Measurements from ENCODE around the gene GALM.
"Not testable (repeated sequence)": the region's sequence is repeated elsewhere in the genome, so short reads cannot be mapped to it uniquely, and the experiment has no call there.

The GALM gene

DNA sequence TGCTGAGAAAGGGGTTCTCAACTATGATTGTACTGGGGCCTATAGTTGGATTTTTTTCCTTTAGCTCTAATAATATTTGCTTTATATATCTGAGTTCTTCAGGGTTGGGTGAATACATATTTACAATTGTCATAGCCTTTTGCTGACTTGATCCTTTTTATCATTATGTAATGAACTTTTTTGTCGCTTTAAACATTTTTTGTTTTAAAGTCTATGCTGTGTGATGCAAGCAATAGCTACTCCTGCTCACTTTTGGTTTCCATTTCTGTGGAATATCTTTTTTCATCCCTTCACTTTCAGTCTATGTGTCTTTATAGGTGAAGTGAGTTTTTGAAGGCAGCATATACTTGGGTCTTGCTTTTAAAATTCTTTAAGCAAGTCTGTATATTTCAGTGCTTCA, 49.0 kb downstream of the GALM start:
- DNase-seq, result not testable (repeated sequence)

DNA sequence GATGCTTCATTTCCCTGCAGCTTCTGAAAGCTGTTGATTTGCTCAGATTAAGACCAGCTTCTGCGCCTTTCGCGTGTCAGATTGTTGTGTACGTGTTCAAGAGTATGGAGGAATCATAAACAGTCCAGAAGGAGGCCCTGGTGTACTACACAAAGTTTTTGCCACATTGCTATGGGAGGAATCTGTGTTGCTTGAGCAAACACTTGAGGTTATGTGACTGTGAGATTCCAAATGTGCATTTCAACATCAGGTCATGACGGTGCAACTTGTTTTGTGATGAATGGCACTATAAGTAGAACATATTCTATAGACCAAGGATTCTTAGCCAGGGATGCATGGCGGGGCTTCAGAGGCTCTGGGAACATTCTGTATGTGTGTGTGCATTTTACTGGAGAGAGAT, 50.3 kb downstream of the GALM start:
- no peak for DNase-seq

DNA sequence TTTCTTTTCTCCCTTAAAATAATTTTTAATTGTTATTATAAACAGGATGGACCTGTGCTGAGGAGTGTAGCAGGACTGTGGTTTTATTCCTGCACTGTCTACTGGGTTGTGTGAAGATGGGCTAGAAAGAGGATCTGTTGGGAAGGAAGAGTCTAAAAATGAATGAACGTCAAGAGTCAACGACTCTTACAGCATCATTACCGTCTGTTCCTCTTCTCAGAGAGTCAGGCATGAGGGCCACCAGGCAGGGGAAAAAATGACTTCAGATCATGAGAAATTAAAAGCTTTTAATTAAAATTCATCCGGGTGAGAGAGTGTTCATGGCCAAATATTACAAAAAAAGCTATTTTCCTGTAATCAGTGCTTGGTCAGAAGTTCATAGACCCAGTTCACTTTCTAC, 52.7 kb downstream of the GALM start:
- DNase-seq, result no peak

DNA sequence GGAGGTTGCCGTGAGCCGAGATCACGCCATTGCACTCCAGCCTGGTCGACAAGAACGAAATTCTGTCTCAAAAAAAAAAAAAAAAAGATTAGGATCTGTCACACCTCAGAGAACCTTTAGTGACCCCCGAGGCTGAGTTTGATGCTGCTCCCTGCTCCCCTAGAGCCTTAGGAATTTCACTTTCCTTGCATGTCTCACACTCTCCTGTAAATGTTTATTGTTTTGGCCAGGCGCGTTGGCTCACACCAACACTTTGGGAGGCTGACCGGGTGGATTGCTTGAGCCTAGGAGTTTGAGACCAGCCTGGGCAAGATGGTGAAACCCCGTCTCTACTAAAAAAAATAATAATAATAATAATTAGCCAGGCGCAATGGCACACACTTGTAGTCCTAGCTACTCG, 53.8 kb downstream of the GALM start:
- no peak for DNase-seq

DNA sequence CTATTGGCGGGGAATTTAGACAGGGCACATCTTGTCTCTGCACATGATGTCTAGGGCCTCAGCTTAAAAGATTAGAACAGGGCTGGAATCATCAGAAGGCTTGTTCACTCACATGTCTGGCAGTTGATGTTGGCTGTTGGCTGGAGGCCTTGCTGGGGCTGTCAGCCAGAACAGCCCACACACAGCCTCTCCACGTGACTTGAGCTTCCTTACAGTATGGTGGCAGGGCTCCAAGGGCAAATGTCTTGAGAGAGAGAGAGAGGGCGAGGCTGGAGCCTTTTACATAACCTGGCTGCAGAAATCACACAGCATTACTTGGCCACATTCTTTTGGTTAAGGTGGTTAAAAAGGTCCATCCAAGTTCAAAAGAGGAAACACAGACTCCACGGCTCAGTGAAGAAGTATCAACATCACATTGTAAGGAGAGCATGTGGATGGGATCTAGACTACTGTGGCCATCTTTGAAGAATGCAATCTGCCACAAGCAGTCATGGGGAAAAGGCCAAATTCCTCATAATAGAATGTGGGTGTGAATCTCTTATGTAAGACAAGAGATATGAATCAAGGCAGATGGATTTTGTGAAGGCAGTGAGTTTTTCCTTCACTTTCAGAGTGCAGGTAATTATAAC, 54.8 kb downstream of the GALM start:
- no peak for DNase-seq

DNA sequence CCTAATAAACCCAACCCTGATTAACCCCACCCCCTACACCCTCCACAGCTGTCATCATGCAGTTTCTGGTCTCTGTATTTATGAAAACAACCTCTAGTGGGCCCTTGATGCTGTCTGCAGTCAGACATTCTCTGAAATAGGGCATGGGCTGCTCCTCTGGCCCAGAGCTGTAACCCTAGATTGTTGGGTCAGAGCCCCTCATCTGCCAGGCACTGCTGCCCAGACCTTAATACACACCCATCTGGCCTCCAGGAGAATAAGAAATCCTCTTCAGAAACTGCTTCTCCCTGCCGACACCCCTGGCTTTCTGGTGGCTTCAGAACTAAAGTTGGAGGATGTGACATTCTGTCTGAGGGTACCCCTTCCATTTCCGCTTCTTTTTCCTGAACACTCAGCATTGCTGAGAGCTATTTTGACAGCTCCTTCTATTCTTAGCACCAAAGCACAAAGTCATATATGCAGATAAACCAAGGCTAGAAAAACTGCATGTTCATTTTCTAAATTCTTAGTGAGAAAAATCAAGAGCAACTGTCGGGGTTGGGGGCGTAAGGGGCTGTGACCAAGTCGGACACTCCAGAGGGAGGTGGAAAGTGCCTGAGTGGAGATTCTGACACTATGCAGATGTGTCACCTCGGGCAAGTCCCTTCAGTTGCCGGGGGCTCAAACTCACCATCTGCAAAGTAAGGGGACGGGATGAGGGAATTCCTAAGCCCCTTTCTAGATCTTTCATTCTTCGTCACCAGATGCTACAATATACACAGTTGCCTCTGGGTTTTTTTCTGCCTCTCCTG, 56.6 kb downstream of the GALM start:
- DNase-seq, result no peak

DNA sequence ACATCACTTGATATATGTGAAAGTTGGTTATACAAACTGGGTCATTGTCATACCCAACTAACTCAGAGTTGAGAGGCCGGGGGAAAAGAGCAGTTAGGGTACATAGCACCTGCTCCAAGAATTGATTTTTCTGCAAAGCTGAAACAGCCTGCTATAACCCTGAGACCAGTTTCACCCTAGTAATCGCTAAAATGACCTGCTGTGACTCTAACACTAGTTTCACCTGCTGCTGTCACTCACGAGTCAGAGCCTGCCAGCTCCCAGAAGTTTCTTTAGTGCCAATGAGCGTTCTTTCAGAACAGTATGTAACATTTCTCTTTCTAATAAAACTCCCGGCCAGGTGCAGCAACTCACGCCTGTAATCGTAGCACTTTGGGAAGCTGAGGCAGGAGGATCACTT, 57.3 kb downstream of the GALM start:
- DNase-seq, result no peak

DNA sequence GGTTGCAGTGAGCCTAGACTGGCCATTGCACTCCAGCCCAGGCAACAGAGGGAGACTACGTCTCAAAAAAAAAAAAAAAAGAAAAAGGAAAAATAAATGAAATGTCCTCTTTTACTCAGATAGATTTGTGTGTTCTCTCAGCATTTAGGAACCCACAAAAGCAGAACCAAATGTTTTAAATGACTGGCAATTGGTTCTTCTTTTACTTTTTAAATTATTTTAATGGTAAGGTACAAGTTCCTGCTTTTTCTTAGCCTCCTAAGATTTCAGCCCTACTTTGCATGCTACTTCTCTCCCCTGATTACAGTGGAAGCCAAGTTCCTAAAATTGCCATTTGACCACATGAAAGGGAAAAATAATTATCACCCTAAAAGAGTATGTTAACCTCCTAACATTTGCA, 61.7 kb downstream of the GALM start:
- no peak for DNase-seq

DNA sequence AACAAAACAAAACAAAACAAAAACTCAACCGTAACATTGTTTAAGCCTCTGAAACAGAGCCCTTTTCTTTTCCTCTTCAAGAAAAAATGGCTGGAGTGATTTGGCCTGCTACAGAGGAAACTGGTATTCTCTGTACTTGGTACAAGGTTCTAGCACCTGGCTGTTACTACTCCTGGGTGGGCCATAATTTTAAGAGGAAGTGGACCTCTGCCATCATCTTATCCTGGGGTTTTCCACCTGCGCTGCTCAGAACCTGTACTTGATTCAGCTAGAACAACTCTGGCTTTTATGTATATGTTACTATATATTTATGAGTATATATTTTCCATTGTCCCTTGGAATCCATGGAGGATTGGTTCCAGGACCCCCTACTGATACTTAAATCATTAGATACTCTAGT, 62.8 kb downstream of the GALM start:
- DNase-seq, result no peak

DNA sequence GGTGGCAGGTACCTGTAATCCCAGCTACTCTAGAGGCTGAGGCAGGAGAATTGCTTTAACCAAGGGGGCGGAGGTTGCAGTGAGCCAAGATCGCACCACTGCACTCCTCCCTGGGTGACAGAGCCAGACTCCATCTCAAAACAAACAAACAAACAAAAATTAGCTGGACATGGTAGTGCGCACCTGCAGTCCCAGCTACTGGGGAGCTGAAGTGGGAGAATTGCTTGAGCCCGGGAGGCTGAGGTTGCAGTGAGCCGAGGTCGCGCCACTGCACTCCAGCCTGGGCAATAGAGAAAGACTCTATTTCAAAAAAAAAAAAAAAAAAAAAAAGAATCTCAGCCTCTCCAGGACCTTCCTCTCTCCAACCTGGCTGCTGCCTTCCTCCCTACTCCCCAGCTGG, 65.2 kb downstream of the GALM start:
- no peak for DNase-seq

DNA sequence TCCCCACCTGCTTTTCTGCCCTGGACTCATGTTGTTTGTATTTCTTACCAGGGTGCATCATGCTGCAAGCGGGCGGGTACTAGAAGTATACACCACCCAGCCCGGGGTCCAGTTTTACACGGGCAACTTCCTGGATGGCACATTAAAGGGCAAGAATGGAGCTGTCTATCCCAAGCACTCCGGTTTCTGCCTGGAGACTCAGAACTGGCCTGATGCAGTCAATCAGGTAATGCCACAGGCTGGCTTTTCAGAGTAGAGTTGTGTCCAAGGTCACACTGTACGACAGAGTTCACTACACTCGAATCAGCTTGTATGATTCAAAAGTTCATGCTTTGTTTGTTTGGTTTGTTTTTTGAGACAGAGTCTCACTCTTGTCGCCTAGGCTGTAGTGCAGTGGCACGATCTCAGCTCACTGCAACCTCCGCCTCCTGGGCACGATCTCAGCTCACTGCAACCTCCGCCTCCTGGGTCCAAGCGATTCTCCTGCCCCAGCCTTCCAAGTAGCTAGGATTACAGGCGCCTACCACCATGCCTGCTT, 65.8 kb downstream of the GALM start:
- no peak for DNase-seq

DNA sequence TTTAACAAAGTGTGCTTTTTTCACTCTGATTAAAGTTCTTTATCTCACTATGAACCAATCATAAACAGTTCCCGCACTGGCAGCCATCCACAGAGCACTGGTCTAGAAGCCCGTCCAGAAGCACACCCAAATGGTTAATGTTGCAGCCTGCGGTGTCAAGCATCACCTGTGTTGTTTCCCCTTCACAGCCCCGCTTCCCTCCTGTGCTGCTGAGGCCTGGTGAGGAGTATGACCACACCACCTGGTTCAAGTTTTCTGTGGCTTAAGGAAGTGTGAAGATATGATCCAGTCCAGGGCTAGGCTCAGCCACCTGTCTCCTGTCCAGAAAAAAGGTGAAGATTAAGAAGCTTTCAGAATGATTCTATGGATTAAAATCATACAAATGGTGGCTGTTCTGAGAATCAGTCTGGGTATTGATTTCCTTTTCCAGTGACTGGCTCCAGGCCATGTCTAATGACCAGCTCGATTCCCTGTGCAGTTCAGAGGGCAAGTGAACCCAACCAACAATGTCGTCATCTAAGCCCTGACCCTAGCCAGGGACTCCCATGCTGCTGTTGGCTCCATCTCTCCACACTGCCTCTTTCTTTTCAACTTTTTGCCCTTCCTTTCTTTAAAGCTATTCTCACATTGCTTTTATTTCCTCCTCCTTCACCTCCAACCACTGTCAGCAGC, 67.5 kb downstream of the GALM start:
- no peak for DNase-seq

DNA sequence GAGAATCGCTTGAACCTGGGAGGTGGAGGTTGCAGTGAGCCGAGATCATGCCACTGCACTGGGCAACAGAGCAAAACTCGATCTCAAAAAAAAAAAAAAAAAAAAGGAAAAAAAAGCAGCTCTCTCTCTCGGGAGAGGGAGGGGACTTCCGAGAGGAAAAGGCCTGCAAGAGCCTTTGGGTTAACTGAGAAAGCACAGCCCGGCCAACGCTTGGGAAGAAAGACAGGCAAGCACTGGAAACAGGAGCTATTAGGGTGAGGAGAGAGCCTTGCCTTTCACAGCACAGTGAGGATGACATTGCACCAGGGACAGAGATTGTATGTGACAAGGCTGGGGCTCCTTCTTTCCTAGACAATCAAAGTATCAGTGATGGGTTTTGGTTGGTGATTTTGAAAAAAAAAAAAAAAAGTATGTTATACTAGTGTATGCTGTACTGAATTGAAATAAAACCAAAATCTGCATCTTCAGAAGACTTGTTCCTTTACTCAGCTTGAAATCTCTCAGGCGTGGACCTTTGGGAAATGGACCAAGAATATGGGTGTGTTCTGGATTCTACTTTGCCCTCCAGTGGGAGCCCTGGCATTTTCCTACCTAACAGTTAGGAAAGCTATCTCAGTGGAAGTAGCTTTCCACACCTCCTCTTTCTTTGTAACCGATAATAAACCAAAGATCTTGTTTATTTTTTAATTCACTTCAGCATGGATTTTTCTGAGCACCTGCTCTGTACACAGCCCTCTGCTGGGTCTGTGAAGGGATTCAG, 68.6 kb downstream of the GALM start:
- no peak for DNase-seq

DNA sequence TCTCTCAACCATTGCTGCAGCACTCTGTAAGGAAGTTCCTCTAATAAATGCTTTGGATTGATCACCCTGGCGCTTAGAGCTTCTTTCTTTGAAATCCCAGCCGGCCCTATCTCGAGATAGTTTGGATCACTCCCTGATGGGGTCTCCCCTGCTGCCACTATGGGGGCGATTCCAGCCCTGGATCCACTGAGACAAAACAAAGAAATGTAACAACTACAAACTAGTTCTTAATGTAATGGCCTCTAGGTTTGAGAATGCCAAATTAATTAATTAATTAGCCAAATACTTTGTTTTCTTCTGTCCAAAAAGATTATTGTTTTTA, 70.0 kb downstream of the GALM start:
- DNase-seq, result no peak

DNA sequence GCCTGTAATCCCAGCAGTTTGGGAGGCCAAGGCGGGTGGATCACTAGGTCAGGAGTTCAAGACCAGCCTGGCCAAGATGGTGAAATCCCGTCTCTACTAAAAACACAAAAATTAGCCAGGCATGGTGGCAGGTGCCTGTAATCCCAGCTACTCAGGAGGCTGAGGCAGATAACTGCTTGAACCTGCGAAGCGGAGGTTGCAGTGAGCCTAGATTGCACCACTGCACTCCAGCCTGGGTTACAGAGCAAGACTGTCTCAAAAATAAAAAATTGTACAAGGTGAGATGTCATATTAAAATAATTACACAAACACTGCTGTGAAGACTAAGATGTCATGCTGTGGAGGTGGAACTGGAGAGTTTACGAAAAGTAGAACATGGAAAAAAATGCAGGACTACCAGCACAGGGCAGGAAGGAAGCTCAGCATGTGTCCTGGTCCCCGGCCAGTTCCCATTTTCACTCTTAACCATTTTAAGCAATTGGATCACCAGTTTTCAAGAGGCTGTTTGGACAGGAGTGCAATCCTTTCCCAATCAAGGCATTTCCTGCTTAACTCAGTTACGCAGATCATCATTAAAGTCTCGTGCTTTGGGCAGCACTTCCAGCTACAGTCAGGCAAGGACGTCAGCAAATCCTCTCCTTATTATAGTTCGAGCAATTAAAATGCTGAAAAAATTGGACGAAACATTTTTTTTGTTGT, 71.2 kb downstream of the GALM start:
- DNase-seq, result not testable (repeated sequence)

DNA sequence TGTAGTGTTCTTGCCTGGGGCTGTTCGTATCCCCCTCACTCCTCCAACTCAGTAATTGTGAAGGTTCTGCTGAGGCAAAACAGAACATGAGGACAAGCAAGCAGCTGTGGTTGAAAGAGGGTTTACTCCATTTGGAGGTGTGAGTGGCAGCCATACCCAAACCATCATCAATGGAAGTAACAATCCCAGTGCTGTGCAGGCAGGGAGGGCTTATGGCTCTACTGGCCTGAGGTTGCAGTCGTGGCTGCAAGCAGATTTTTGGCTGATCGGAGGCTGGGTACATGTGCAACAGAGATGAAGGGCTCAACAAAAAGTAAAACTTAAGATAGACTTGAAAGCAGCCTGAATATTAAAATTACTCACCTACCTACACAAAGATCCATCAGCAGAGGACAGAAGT, 72.0 kb downstream of the GALM start:
- DNase-seq, result no peak

DNA sequence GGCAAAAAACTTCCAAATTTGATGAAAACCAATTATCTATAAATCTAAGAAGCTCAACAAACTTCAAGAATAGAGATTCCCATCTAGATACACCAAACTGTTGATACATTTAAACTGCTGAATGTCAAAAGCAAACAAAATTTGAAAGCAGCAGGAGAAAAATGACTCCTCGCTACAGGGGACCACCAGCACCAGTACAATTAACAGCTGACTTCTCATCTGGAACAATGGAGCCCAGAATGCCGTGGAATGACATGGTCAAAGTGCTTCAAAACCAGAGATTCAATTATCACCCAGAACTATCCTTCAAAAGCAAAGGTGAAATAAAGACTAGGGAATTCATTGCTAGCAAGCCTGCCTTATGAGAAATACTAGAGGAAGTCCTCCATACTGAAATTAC, 73.6 kb downstream of the GALM start:
- no peak for DNase-seq

DNA sequence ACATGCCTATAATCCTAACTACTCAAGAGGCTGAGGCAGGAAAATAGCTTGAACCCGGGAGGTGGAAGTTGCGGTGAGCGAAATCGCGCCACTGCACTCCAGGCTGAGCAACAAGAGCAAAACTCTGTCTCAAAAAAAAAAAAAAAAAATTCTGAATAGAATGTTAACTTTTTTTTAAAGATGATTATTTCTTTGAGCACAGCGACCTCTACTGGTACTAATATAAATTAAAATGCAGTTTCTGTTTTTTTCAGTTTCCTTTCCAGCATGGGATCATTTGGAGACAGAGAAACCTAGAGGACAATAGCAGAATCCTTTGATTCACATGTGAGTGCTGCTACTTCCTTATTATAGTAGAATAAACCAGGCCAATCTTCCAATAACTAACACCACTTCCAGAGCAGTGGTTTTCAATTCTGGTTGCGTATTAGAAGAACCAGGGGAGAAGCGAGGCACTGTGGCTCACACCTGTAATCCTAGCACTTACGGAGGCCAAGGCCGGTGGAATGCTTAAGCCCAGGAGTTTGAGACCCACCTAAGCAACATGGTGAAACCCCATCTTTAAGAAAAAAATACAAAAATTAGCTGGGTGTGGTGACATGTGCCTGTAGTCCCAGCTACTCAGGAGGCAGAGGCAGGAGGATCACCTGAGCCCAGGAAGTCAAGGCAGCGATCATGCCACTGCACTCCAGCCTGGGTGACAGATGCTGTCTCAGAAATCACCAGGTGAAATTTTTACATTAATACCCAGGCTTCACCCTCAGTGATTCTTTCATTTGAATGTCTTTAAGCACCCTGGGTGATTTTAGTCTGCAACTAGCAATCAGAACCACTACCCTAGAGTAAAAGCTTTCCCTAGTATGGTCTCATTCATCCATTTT, 75.2 kb downstream of the GALM start:
- no peak for DNase-seq

DNA sequence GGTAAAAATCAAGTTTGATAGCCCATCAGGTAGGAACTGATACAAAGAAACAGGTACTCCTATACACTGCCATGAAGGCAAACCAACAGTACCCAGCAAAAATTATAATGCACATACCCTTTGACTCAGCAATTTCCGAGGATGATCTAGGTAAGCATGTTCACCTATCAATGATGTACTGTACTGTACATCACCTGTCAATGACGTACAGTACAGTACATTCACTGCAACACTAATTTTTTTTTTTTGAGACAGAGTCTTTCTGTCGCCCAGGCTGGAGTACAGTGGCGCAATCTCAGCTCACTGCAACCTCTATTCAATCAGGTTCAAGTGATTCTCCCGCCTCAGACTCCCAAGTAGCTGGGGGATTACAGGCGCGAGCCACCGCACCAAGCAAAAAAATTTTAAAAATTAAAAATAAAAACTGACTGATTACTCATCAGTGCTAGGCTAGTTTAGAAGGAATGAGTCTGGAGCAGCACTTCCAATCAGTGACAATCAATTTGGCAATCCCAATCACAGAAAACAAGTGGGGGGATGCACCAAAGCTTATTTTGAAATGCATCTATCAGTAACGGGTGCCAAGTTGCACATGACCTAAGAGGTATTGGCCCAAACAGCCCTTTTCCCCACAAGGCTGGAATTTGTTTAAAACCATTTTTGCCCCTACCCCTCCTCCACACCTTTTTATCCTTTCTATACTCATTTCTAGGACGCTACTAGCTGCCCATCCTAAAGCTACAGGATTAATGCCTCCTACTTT, 77.1 kb downstream of the GALM start:
- no peak for DNase-seq

DNA sequence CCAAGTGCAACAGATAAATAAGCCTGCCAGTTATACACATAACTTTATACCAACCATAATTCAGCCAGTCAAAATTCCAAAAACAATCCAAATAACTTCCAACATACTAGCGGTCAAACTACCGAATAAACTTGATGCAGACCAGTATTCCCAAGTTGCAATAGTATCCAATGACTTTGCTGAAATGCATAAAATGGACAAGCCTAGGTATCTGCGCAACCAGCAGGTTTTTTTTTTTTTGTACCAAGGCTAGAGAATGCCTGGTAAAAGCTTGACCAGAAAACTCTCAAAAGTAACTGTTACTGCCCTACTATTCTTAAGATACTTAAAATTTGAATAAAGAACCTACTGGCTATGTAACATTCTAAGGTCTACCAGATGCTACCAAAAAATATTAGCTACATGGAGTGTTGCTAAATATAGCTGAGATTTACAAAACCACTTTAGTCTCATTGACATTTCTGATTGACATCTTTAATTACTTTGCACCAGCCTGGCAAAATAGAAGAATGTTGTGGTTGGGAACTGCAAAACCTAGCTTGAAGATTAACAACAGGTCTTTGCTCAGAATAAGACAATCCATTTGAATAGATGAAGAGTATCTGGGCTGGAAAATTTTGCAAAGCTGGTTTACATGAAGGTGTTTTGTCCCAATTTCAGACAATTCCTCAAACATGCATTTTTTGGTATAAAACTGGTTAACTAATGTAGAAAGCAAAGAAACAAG, 77.9 kb downstream of the GALM start:
- no peak for DNase-seq

Measured in NK-92 treated with Interleukin-12 subunit alpha and Interleukin-12 subunit beta, amount 100 ng/mL, for 24 hours (cell line).